HG03108 (cell line): Measurements from ENCODE around the gene REEP2.
"Not testable (repeated sequence)": the region's sequence is repeated elsewhere in the genome, so short reads cannot be mapped to it uniquely, and the experiment has no call there.

Experiments used
- ATAC-seq: cut with Tn5 transposase; IDR thresholded peaks from one replicate; pipeline ENCODE4 v1.9.1; 2021; ENCODE audit warnings: moderate library complexity; ENCODE audit not compliant: unreplicated experiment

Gene REEP2

DNA sequence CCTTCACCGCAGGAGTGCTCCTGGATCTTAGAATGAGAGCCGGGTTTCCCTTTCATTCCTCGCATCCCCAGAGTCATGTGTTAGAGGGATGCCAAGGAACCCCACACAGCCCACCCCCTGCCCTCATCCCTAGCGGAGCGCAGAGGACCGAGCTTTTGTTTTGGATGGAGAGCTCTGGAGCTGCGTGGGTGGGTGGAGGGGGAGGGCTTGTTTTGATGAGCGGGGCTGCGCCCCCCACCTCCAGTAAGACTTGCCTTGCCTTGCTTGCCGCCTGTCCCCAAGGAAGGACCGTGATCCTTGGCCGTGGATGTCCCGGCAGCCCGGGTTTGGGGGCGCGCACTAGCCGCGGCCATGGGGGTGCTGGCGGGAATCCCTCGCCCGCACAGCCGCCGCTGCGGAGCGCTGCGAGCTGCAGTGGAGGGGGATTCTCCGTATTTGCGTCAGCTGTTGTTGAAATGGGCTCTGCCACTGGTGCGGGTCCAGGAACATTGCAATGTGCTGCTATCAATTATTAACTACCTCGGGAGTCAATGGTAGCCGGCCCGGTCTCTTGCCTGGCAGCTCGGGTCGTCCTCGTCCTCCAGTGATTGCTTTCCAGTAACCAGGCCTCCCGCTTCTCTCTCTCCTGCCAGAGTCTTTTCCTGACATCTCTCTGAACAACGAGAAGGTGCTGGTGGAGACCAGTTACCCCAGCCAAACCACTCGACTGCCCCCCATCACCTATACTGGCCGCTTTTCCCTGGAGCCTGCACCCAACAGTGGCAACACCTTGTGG, 27.5 kb downstream of the REEP2 start:
- no peak for ATAC-seq

DNA sequence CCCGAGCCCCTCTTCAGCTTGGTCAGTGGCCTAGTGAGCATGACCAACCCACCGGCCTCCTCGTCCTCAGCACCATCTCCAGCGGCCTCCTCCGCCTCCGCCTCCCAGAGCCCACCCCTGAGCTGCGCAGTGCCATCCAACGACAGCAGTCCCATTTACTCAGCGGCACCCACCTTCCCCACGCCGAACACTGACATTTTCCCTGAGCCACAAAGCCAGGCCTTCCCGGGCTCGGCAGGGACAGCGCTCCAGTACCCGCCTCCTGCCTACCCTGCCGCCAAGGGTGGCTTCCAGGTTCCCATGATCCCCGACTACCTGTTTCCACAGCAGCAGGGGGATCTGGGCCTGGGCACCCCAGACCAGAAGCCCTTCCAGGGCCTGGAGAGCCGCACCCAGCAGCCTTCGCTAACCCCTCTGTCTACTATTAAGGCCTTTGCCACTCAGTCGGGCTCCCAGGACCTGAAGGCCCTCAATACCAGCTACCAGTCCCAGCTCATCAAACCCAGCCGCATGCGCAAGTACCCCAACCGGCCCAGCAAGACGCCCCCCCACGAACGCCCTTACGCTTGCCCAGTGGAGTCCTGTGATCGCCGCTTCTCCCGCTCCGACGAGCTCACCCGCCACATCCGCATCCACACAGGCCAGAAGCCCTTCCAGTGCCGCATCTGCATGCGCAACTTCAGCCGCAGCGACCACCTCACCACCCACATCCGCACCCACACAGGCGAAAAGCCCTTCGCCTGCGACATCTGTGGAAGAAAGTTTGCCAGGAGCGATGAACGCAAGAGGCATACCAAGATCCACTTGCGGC, 28.2 kb downstream of the REEP2 start:
- ATAC-seq = no peak

DNA sequence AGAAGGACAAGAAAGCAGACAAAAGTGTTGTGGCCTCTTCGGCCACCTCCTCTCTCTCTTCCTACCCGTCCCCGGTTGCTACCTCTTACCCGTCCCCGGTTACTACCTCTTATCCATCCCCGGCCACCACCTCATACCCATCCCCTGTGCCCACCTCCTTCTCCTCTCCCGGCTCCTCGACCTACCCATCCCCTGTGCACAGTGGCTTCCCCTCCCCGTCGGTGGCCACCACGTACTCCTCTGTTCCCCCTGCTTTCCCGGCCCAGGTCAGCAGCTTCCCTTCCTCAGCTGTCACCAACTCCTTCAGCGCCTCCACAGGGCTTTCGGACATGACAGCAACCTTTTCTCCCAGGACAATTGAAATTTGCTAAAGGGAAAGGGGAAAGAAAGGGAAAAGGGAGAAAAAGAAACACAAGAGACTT, 28.9 kb downstream of the REEP2 start:
- ATAC-seq = no peak

DNA sequence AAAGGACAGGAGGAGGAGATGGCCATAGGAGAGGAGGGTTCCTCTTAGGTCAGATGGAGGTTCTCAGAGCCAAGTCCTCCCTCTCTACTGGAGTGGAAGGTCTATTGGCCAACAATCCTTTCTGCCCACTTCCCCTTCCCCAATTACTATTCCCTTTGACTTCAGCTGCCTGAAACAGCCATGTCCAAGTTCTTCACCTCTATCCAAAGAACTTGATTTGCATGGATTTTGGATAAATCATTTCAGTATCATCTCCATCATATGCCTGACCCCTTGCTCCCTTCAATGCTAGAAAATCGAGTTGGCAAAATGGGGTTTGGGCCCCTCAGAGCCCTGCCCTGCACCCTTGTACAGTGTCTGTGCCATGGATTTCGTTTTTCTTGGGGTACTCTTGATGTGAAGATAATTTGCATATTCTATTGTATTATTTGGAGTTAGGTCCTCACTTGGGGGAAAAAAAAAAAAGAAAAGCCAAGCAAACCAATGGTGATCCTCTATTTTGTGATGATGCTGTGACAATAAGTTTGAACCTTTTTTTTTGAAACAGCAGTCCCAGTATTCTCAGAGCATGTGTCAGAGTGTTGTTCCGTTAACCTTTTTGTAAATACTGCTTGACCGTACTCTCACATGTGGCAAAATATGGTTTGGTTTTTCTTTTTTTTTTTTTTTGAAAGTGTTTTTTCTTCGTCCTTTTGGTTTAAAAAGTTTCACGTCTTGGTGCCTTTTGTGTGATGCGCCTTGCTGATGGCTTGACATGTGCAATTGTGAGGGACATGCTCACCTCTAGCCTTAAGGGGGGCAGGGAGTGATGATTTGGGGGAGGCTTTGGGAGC, 29.5 kb downstream of the REEP2 start:
- ATAC-seq = no peak

DNA sequence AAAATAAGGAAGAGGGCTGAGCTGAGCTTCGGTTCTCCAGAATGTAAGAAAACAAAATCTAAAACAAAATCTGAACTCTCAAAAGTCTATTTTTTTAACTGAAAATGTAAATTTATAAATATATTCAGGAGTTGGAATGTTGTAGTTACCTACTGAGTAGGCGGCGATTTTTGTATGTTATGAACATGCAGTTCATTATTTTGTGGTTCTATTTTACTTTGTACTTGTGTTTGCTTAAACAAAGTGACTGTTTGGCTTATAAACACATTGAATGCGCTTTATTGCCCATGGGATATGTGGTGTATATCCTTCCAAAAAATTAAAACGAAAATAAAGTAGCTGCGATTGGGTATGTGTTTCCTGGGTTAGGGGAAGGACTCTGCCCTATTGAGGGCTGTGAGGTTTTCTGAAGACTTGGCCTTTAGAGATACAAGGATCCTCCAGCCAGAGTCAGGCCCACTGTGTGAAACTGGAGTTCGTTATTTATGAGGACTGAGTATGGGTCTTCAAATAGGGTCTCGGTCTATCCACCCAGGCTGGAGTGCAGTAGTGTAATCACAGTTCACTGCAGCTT, 30.2 kb downstream of the REEP2 start:
- no peak for ATAC-seq

DNA sequence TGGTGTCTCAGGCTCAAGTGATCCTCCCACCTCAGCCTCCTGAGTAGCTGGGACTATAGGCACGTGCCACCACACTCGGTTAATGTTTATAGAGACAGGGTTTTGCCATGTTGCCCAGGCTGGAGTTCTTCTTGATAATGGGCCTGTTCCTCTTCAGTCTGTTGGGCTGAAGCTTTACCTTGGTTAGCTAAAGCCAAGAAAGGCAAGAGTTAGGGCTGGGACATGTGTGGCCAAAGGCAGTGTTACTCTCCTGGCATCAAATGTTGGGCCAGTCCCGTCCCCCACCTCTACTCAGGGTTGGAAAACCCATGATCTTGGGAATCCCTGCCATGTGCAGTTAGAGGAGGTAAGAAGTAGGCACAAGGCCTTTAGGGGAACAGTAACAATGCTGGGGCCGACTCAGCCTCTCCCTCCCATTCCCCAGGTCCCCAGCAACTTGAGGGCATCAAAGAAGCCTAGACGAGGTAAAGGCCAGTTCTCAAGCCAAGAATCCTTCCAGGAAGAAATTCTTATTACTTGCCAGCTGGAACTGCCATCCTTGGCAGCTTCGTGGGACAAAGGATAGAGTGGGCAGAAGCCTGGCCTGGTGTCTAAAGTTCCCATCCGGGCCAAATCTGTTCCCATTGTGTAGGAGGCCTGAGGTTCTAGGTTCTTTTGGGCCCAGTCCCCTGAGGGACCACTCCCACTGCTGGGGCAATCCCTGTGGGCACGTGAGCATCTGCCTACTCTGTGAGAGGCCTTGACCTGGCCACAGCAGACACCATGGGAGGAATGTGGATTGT, 30.9 kb downstream of the REEP2 start:
- no peak for ATAC-seq

DNA sequence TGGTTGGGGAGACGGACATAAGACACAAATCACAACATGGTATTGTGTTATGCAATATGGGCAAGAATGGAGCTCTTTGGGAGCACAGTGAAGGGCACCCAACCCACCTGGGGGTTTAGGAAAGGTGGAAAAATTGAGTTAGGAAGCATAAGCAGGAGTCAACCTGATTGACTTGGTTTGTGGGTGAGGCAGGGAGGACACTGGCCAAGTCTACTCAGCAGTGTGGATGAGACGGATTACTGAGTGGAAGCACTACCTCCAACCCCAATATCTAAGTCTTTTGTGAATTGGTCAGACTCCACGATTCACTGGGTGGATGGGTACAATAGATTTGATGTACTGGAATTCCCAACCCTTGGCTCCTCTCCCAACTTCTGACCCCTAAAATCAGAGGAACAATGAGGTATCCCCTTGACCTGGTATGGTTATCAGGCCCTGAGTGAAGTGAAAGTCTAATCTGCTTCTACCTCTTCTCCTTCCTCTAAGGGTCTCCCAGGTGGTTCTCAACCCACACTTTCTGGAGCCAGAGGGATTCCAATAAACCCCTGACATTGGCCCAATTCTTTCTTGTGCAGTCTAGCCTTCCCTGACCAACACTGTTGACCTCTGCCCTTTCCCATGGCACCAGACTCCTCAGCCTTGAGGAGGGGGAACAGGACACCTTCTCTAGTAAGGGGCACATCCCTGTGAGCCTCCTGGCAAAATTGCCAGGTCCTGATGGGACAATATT, 31.6 kb downstream of the REEP2 start:
- ATAC-seq = no peak

DNA sequence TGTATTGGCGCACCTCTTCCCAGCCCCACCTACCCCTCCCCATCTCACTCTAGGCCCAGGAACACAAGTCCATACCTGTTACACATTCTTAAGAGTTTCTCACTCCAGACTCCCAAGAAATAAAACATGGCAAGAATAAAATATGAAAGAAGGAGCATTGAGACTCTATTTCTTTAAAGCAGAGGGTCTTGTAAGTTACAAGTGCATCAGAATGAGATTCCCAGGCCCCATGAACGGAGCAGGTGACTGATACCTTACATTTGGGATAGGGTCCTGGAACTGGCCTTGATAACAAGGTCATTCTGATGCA, 32.1 kb downstream of the REEP2 start:
- no peak for ATAC-seq

DNA sequence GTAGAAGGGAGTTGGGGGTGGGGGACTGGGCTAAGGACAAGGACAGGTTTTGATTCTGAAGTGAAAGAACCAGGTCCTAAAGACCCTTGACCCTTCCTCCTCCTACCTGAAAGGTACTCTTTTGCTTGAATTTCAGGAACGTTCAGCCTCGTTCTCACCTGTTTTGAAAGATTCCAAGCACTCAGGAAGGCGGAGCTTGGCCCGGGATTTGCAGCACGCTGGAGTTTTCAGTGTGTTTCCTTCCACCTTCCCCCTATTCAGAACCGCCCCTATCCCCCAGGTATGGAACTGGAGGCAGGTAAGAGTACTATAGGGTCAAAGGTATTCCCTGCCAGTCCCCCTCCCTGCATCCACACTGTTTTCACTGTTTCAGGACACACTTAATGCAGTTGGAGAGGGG, 33.5 kb downstream of the REEP2 start:
- no peak for ATAC-seq

DNA sequence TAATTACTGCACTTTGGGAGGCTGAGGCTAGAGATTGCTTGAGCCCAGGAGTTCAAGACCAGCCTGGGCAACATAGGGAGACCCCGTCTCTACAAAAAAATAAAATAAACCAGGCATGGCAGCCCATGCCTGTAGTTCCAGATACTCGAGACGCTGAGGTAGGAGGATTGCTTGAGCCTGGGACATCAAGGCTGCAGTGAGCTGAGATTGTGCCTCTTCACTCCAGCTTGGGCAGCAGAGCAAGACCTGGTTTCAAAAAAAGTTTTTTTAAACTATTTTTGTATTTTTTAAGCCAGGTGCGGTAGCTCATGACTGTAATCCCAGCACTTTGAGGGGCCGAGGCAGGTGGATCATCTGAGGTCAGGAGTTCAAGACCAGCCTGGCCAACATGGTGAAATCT, 34.3 kb downstream of the REEP2 start:
- not testable (repeated sequence) for ATAC-seq

DNA sequence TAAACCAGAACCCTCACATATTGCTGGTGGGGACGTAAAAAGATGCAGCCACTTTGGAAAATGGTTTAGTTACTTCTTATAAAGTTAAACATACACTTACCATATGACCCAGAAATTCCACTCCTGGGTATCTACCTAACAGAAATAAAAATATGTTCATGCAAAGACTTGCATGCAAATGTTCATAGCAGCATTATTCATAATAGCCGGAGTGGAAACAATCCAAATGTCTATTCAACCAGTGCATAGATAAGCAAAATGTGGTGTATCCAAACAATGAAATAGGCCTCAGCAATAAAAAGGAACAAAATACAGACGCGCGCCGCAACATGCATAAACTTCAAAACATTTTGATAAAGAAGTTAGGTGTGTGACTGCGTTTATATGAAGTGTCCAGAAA, 38.1 kb downstream of the REEP2 start:
- ATAC-seq = no peak

DNA sequence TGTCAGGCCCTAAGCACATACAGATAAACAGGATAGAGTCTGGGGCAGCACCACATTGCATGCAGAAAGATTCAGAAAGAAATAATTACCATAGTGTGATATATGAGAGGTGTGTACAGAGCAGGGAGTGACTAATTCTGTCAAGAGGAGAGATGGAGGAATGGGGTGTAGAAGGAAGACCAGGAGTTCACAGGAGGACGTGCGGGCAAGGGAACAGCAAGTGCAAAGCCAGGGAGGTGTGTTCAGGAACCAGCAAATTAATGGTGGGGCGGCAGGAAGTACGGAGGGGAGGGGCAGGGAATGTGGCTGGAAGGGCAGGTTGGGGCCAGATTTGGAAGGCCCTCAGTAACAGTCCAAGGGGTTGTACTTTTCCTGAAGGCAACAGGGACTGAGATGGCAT, 43.8 kb downstream of the REEP2 start:
- ATAC-seq = no peak

DNA sequence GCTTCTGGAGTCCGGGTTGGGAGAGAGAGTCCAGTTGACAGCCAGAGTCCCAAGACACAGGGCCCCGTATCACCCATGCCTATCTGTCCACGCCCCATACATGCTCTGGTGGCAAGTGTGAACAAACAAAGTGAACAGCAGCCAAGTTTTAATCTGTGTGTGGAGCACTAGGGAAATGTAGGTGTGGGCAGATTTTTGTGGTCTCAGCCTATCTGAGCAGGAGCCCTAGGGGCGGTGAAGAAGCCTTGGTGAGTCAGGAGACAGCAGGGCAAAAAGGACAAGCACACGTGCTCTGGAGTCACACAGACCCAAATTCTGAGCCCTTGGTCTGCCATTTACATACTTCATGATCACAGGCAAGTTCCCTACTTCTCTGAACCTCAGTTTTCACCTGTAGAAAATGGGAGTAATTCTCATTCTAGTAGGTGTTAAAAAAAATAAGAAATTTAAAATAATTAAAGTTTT, 49.7 kb downstream of the REEP2 start:
- ATAC-seq = no peak

DNA sequence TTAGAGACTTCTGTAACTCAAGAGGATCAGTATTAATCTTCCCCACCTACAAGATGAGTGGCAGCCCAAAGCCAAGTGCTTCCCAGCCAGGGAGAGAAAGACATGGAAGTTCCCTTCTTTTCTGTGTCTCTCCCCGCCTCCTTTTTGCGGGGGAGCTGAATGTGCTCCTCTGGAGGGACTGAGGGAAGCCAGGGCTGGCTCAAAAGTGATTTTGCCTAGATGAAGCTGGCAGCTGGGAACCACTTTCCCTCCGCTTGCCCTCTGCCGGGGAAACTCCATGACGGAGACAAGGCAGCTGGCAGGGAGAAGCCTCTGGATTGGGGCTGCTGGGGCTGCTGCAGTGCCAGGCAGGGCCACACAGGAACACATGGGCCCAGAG, 50.8 kb downstream of the REEP2 start:
- no peak for ATAC-seq

DNA sequence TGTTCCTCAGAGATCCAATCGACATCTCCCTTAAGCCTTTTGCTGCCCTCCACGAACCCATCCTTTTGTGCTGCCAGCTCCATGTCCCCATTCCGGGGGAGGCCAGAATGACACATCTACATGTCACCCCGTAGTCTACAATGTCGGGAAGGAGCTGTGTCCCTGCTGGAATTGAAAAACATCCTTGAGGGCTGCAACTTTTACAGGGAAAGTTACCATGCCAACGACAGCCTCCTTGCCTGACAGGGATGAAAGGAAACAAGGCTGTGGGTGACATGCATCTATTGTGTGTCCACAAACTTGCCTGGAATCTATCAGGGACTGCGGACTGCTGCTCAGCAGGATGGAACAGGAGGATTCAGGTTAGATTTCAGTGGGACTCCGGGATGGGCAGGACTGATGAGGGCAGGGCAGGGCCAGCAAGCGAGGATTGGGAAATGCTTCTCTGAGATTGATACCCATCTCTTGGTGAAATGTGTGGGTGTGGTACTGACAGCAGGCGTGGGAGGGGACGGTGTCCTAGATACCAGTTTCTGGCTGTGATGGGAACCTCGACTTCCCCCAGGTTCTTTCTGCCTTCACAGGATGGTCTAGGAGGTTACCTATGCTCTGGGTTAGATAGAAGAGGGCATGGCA, 51.9 kb downstream of the REEP2 start:
- ATAC-seq = no peak

DNA sequence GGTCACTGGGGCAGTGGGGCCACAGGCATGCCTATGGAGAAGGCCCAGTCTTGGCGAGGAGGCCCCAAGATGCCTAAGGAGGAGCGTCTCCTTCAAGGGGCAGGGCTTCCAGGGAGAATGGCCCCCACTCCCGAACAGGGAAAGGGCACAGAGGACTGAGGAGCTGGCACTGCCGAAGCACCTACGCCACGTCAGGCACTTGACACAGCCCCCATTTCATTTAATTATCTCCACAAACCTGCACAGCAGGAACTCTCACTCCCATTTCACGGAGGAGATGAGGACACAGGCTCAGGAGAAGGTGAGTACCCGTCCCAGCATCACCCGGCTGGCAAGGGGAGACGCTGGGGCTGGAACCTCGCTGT, 52.4 kb downstream of the REEP2 start:
- ATAC-seq = no peak

DNA sequence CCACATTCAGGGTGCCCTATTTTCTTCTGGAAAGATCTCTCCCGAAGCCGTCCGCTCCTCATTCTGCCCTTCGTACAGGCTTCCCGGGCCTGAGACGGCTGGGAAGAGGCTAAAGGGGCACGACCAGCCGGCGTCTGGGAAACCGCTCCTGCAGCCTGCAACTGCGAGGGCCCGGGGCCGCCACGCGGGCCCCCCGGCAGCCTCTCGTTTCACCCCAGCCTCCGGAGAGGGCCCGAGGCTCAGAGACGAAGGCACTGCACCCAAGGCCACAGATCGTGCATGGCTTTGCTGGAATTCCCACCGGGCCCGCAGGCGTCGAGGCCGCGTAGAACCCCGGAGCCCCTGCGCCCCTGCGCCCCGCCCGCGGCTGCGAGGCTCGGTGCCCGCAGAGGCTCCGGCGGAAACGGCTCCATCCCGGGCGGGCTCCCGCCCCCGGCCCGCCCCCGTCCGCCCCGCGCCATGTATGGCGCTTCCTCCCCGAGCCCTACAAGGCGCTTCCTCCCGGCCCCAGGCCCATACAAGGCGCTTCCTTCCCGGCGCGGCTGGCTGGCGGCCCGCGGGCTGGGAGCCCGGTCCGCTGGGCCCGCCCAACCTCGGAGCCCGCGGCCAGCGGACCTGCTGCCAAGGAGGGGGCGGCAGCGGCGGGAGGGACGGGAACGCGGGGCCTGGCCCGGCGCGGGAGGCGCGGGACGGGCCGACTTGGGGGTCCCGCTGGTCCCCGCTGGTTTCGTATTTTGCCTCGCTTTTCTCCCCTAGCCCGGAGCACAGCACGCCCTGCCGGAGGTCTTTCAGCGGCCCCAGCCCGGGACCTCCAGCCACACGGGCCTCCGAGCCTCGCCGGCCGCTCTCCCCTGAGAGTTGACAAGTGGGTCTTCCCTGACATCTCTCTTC, 53.1 kb downstream of the REEP2 start:
- peak; percentile 98 for ATAC-seq

DNA sequence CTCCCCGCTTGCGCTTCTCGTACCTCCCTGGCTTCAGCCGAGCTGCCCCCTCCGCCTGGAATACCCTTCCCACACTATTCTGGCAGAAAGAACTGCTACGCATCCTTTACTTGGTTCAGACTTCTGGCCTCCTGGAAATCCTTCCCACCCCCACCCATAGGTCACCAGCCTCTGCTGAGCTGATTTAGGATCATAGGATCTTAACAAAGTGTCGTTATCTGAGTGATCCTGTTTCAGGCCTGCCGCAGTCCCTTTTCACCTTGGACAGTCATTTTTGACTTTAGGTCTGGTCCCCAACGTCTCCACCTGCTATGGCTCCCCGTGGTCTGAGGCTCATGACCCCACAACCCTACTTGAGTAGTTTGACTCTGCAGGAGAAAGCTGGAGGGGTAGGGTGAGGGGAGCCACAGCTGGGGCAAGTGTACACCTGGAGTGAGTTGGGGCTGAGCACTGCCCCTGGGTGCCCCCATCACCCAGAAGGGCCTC, 53.7 kb downstream of the REEP2 start:
- ATAC-seq = no peak
